GM12892 (cell line): Measurements from ENCODE around the gene B3GNT5.

Experiments used
- POLR2A ChIP-seq: IDR thresholded peaks from 2 replicates; pipeline ENCODE4 v1.6.1; 2011; ENCODE audit warnings: low read depth, low read length, control low read depth
- POLR2AphosphoS5 ChIP-seq: IDR thresholded peaks from 2 replicates; pipeline ENCODE4 v1.6.1; 2011; ENCODE audit warnings: low read depth, low read length, control low read depth

DNA sequence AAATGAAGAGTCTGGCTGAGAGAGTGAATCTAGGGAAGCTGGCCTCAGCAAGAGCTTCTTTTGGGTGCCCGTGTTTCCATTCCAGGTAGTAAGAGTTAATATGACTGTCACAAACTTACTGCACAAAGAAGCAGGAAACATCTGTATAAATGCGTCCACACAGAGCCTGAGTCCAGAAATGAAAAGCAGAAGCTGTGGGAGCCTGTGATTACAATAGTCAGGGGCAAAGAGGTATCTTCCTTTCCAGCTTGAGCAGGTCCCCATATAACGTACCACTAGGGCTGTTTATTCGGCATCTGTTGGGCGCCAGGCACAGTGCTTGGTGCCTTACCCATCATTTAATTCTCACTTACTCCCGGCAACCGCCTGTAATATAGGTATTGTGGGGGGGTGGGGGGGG is 40.5 kb upstream of the B3GNT5 start:
- TF ChIP-seq POLR2A (no peak), POLR2AphosphoS5 (no peak)
